ENCODE results near the gene CTTNBP2. TPM values are rescaled to one million over a fixed set of nuclear protein-coding genes. Genes with fewer than 3 reads are reported as not detected.

The CTTNBP2 gene
- total RNA-seq, 3 donors from 2014 or later (not counting 1 experiment from before 2014, with no cell fraction given): 0.10 TPM; not detected in 2

DNA sequence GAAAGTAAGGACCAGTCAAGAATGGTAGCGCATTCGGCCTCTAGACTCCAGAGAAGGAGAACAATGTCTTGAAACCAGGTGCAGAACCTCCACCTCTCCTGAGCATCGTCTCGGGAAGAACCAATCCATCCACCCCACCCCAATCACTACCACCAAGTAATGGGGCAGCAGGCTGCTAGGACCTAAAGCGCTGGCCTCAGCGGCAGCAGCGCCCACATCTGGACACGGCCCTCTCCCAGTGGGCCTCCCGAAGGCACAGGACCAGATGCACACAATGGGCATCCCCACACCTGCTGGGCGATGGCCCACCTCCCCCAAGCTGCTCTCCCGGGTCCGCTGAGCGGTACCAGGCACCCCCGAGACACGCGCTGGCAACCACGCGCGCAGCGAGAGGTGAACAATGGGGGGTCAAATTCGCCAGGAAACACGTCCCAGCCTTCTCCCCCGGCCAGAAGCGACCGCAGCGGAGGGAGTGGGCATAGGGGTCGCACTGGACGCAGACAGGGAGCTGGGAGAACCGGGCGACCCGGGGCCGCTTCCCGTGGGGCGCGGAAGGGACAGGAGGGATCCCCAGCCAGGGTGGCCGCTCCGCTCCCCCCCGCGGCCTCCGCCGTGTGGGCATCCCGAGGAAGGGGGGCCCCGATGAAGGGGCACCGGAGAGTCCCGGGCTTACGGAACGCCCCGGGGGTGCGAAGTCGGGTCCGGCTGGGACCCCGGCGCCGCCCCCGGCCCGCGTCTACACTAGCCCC, 506 bp downstream of the CTTNBP2 start:
- Mint-ChIP-seq H3K4me1 (peaks cover 4 to 10% of the 10 kb centered on the region in 2 donors), H3K27me3 (ENCODE audit: low read depth in 2 of 2) (peaks cover 34 to 38% of the 10 kb centered on the region in 2 donors), H3K9me3 (peaks cover 2 to 5% of the 10 kb centered on the region in 2 donors), H3K27ac (no peak overlapping the region), H3K4me3 (no peak overlapping the region), H3K36me3 (peaks cover 13% of the 10 kb centered on the region)
- intact Hi-C loops (cut with micrococcal nuclease): no loop called here
- TF ChIP-seq, protein P1, sequence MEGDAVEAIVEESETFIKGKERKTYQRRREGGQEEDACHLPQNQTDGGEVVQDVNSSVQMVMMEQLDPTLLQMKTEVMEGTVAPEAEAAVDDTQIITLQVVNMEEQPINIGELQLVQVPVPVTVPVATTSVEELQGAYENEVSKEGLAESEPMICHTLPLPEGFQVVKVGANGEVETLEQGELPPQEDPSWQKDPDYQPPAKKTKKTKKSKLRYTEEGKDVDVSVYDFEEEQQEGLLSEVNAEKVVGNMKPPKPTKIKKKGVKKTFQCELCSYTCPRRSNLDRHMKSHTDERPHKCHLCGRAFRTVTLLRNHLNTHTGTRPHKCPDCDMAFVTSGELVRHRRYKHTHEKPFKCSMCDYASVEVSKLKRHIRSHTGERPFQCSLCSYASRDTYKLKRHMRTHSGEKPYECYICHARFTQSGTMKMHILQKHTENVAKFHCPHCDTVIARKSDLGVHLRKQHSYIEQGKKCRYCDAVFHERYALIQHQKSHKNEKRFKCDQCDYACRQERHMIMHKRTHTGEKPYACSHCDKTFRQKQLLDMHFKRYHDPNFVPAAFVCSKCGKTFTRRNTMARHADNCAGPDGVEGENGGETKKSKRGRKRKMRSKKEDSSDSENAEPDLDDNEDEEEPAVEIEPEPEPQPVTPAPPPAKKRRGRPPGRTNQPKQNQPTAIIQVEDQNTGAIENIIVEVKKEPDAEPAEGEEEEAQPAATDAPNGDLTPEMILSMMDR (IDR thresholded peaks at IDR 0.05): no peak
- Histone ChIP-seq H3K36me3 (ENCODE audit: control insufficient read depth, insufficient read depth, low read length) (no peaks in the 10 kb centered on the region), H3K4me3 (ENCODE audit: low read length) (no peak overlapping the region), H3K9me3 (ENCODE audit: control insufficient read depth, insufficient read depth, low read length) (no peaks in the 10 kb centered on the region), H3K4me1 (ENCODE audit: control insufficient read depth, insufficient read depth, low read length) (peaks cover 7% of the 10 kb centered on the region), H3K27me3 (ENCODE audit: control insufficient read depth, insufficient read depth, low read length) (peaks cover 20% of the 10 kb centered on the region), H3K27ac (ENCODE audit: low read length) (no peak overlapping the region)
- no peak for DNase-seq
- WGBS (ENCODE audit: insufficient coverage): 4% methylated on average over 57 of the region's 57 CpGs
- no peak for ATAC-seq

- H3K4me3 Mint-ChIP-seq: no peak overlapping the region
- ATAC-seq (no peak), DNase-seq (no peak)
- Histone ChIP-seq H3K9me3 (ENCODE audit: control insufficient read depth, insufficient read depth, low read length) (no peaks in the 10 kb centered on the region), H3K27me3 (ENCODE audit: control insufficient read depth, insufficient read depth, low read length) (peaks cover 20% of the 10 kb centered on the region), H3K36me3 (ENCODE audit: control insufficient read depth, insufficient read depth, low read length) (no peaks in the 10 kb centered on the region), H3K4me1 (ENCODE audit: control insufficient read depth, insufficient read depth, low read length) (peaks cover 7% of the 10 kb centered on the region), H3K4me3 (ENCODE audit: low read length) (no peak overlapping the region), H3K27ac (ENCODE audit: low read length) (no peak overlapping the region)
- intact Hi-C loops (cut with micrococcal nuclease): no loop called here
- H3K27me3 Mint-ChIP-seq (ENCODE audit: low read depth in 2 of 2): peaks cover 37 to 38% of the 10 kb centered on the region in 2 donors
- peaks cover 13% of the 10 kb centered on the region for H3K36me3 Mint-ChIP-seq
- TF ChIP-seq, protein P1 (IDR thresholded peaks at IDR 0.05): no peak
- peaks cover 2 to 5% of the 10 kb centered on the region in 2 donors for H3K9me3 Mint-ChIP-seq
- WGBS (ENCODE audit: insufficient coverage): 8% methylated on average over 17 of the region's 18 CpGs
- peaks cover 4 to 10% of the 10 kb centered on the region in 2 donors for H3K4me1 Mint-ChIP-seq
- H3K27ac Mint-ChIP-seq: no peak overlapping the region
Measured at GRCh38 chr7:117871778-117872538, 1.3 kb downstream of the CTTNBP2 start.

- H3K4me3 Mint-ChIP-seq: no peak overlapping the region
- ATAC-seq (no peak), DNase-seq (no peak)
- 92% methylated on average over 2 of the region's 4 CpGs for WGBS (ENCODE audit: insufficient coverage)
- no peak overlapping the region for H3K4me3 ChIP-seq (ENCODE audit: low read length)
- peaks cover 2 to 5% of the 10 kb centered on the region in 2 donors for H3K9me3 Mint-ChIP-seq
- H3K36me3 Mint-ChIP-seq: peaks cover 13% of the 10 kb centered on the region
- H3K27ac Mint-ChIP-seq: no peak overlapping the region
- no peak overlapping the region for H3K27ac ChIP-seq (ENCODE audit: low read length)
- peaks cover 37 to 38% of the 10 kb centered on the region in 2 donors for H3K27me3 Mint-ChIP-seq (ENCODE audit: low read depth in 2 of 2)
- H3K4me1 ChIP-seq (ENCODE audit: control insufficient read depth, insufficient read depth, low read length): peaks cover 7% of the 10 kb centered on the region
- H3K4me1 Mint-ChIP-seq: peaks cover 4 to 10% of the 10 kb centered on the region in 2 donors
- no peaks in the 10 kb centered on the region for H3K9me3 ChIP-seq (ENCODE audit: control insufficient read depth, insufficient read depth, low read length)
- H3K36me3 ChIP-seq (ENCODE audit: control insufficient read depth, insufficient read depth, low read length): no peaks in the 10 kb centered on the region
- TF ChIP-seq, protein P1 (IDR thresholded peaks at IDR 0.05): no peak
- peaks cover 20% of the 10 kb centered on the region for H3K27me3 ChIP-seq (ENCODE audit: control insufficient read depth, insufficient read depth, low read length)
- intact Hi-C loops (cut with micrococcal nuclease): no loop called here
Measured at GRCh38 chr7:117871401-117871777, 1.9 kb downstream of the CTTNBP2 start.

Measured in natural killer cell (primary cell).